Effector memory CD8-positive, alpha-beta T cell (primary cell): ENCODE results near the gene ADGRL3.

Experiments
- ATAC-seq: fragments of 150-1000 bp; cut with Tn5 transposase; replicated peaks from 2 replicates; pipeline ENCODE4 v1.10.0; 2021; ENCODE audit warnings: mild to moderate bottlenecking, moderate library complexity
- DNase-seq, 3 experiments: peaks; one replicate each; pipeline ENCODE4 v3.0.0; 2021
- H3K27ac Mint-ChIP-seq, 2 donors: one replicate each; pipeline ENCODE4 v1.8.0; 2022; ENCODE audit warnings: mild to moderate bottlenecking in 2 of 2, mixed read lengths in 2 of 2, moderate library complexity in 2 of 2
- H3K27me3 Mint-ChIP-seq, 2 donors: one replicate each; pipeline ENCODE4 v1.8.0; 2022; ENCODE audit warnings: mixed read lengths in 2 of 2
- H3K36me3 Mint-ChIP-seq: one replicate; pipeline ENCODE4 v1.8.0; 2022; ENCODE audit warnings: mild to moderate bottlenecking, moderate library complexity, mixed read lengths; ENCODE audit not compliant: insufficient read depth
- H3K4me1 Mint-ChIP-seq, 2 donors: one replicate each; pipeline ENCODE4 v1.8.0; 2022; ENCODE audit warnings: low read depth in 2 of 2, mixed read lengths in 2 of 2
- H3K4me3 Mint-ChIP-seq, 2 donors: one replicate each; pipeline ENCODE4 v1.8.0; 2022; ENCODE audit warnings: mild to moderate bottlenecking in 2 of 2, mixed read lengths in 2 of 2, moderate library complexity in 2 of 2
- H3K9me3 Mint-ChIP-seq, 2 donors: one replicate each; pipeline ENCODE4 v1.8.0; 2022; ENCODE audit warnings: mixed read lengths in 2 of 2

Gene ADGRL3

GRCh38 chr4:61675464-61675863, 475.3 kb downstream of the ADGRL3 start:
- ATAC-seq = no peak
- DNase-seq = no peak
- Mint-ChIP-seq H3K4me3 (no peak overlapping the region), H3K27me3 (no peaks in the 10 kb centered on the region), H3K36me3 (no peaks in the 10 kb centered on the region), H3K27ac (no peak overlapping the region), H3K4me1 (no peaks in the 10 kb centered on the region), H3K9me3 (peaks cover 2 to 6% of the 10 kb centered on the region in 2 donors)

- ATAC-seq = no peak
- Mint-ChIP-seq H3K27ac (no peak overlapping the region), H3K36me3 (no peaks in the 10 kb centered on the region), H3K4me3 (no peak overlapping the region), H3K9me3 (peaks cover 3 to 5% of the 10 kb centered on the region in 2 donors), H3K27me3 (no peaks in the 10 kb centered on the region), H3K4me1 (no peaks in the 10 kb centered on the region)
- DNase-seq = no peak
Measured at GRCh38 chr4:61678297-61678696, 478.2 kb downstream of the ADGRL3 start.

GRCh38 chr4:61693520-61693919, 493.4 kb downstream of the ADGRL3 start:
- ATAC-seq (no peak), DNase-seq (no peak)
- no peaks in the 10 kb centered on the region for H3K4me1 Mint-ChIP-seq
- H3K4me3 Mint-ChIP-seq = no peak overlapping the region
- H3K36me3 Mint-ChIP-seq = peaks cover 5% of the 10 kb centered on the region
- no peak overlapping the region for H3K27ac Mint-ChIP-seq
- H3K9me3 Mint-ChIP-seq = no peaks in the 10 kb centered on the region
- no peaks in the 10 kb centered on the region for H3K27me3 Mint-ChIP-seq

GRCh38 chr4:61714387-61714911, 514.3 kb downstream of the ADGRL3 start:
- H3K4me1 Mint-ChIP-seq = no peaks in the 10 kb centered on the region
- no peak overlapping the region for H3K27ac Mint-ChIP-seq
- no peaks in the 10 kb centered on the region for H3K27me3 Mint-ChIP-seq
- H3K36me3 Mint-ChIP-seq = no peaks in the 10 kb centered on the region
- no peaks in the 10 kb centered on the region for H3K9me3 Mint-ChIP-seq
- no peak for DNase-seq
- H3K4me3 Mint-ChIP-seq = no peak overlapping the region
- ATAC-seq = no peak

- Mint-ChIP-seq H3K27me3 (no peaks in the 10 kb centered on the region), H3K27ac (no peak overlapping the region), H3K9me3 (peaks cover 1 to 9% of the 10 kb centered on the region in 2 donors), H3K36me3 (no peaks in the 10 kb centered on the region), H3K4me3 (no peak overlapping the region), H3K4me1 (no peaks in the 10 kb centered on the region)
- ATAC-seq (no peak), DNase-seq (no peak)
Measured at GRCh38 chr4:61716426-61716825, 516.3 kb downstream of the ADGRL3 start.

- no peak for ATAC-seq
- no peaks in the 10 kb centered on the region for H3K36me3 Mint-ChIP-seq
- no peak overlapping the region for H3K4me3 Mint-ChIP-seq
- no peak for DNase-seq
- no peaks in the 10 kb centered on the region for H3K4me1 Mint-ChIP-seq
- no peak overlapping the region for H3K27ac Mint-ChIP-seq
- peaks cover 1 to 11% of the 10 kb centered on the region in 2 donors for H3K9me3 Mint-ChIP-seq
- no peaks in the 10 kb centered on the region for H3K27me3 Mint-ChIP-seq
Measured at GRCh38 chr4:61723492-61723891, 523.4 kb downstream of the ADGRL3 start.

GRCh38 chr4:61727286-61727685, 527.2 kb downstream of the ADGRL3 start:
- no peaks in the 10 kb centered on the region for H3K9me3 Mint-ChIP-seq
- no peak overlapping the region for H3K4me3 Mint-ChIP-seq
- no peak overlapping the region for H3K27ac Mint-ChIP-seq
- H3K36me3 Mint-ChIP-seq = no peaks in the 10 kb centered on the region
- DNase-seq (no peak), ATAC-seq (no peak)
- no peaks in the 10 kb centered on the region for H3K4me1 Mint-ChIP-seq
- no peaks in the 10 kb centered on the region for H3K27me3 Mint-ChIP-seq

GRCh38 chr4:61734409-61734808, 534.3 kb downstream of the ADGRL3 start:
- Mint-ChIP-seq H3K36me3 (no peaks in the 10 kb centered on the region), H3K4me3 (no peak overlapping the region), H3K4me1 (no peaks in the 10 kb centered on the region), H3K9me3 (peaks cover 0 to 3% of the 10 kb centered on the region in 2 donors), H3K27ac (no peak overlapping the region), H3K27me3 (no peaks in the 10 kb centered on the region)
- ATAC-seq (no peak), DNase-seq (no peak)

GRCh38 chr4:61739887-61740286, 539.8 kb downstream of the ADGRL3 start:
- Mint-ChIP-seq H3K9me3 (peaks cover 2 to 4% of the 10 kb centered on the region in 2 donors), H3K4me3 (no peak overlapping the region), H3K4me1 (no peaks in the 10 kb centered on the region), H3K27me3 (no peaks in the 10 kb centered on the region), H3K36me3 (no peaks in the 10 kb centered on the region), H3K27ac (no peak overlapping the region)
- no peak for ATAC-seq
- no peak for DNase-seq

GRCh38 chr4:61740886-61741285, 540.8 kb downstream of the ADGRL3 start:
- H3K27me3 Mint-ChIP-seq = no peaks in the 10 kb centered on the region
- DNase-seq (no peak), ATAC-seq (no peak)
- no peak overlapping the region for H3K4me3 Mint-ChIP-seq
- no peaks in the 10 kb centered on the region for H3K36me3 Mint-ChIP-seq
- H3K4me1 Mint-ChIP-seq = no peaks in the 10 kb centered on the region
- peaks cover 3 to 6% of the 10 kb centered on the region in 2 donors for H3K9me3 Mint-ChIP-seq
- H3K27ac Mint-ChIP-seq = no peak overlapping the region

- ATAC-seq (no peak), DNase-seq (no peak)
- H3K27ac Mint-ChIP-seq = no peak overlapping the region
- no peaks in the 10 kb centered on the region for H3K36me3 Mint-ChIP-seq
- H3K4me3 Mint-ChIP-seq = no peak overlapping the region
- H3K9me3 Mint-ChIP-seq = peaks cover 3 to 6% of the 10 kb centered on the region in 2 donors
- no peaks in the 10 kb centered on the region for H3K27me3 Mint-ChIP-seq
- no peaks in the 10 kb centered on the region for H3K4me1 Mint-ChIP-seq
Measured at GRCh38 chr4:61741327-61742096, 541.4 kb downstream of the ADGRL3 start.

GRCh38 chr4:61750810-61751209, 550.7 kb downstream of the ADGRL3 start:
- DNase-seq (no peak), ATAC-seq (no peak)
- Mint-ChIP-seq H3K4me1 (no peaks in the 10 kb centered on the region), H3K4me3 (no peak overlapping the region), H3K9me3 (peaks cover 1 to 8% of the 10 kb centered on the region in 2 donors), H3K27me3 (no peaks in the 10 kb centered on the region), H3K36me3 (no peaks in the 10 kb centered on the region), H3K27ac (no peak overlapping the region)

GRCh38 chr4:61752617-61753016, 552.5 kb downstream of the ADGRL3 start:
- Mint-ChIP-seq H3K4me1 (no peaks in the 10 kb centered on the region), H3K36me3 (no peaks in the 10 kb centered on the region), H3K4me3 (no peak overlapping the region), H3K27ac (no peak overlapping the region), H3K27me3 (no peaks in the 10 kb centered on the region), H3K9me3 (peaks cover 2 to 8% of the 10 kb centered on the region in 2 donors)
- no peak for ATAC-seq
- DNase-seq = no peak

- no peaks in the 10 kb centered on the region for H3K27me3 Mint-ChIP-seq
- DNase-seq (no peak), ATAC-seq (no peak)
- H3K4me1 Mint-ChIP-seq = no peaks in the 10 kb centered on the region
- H3K4me3 Mint-ChIP-seq = no peak overlapping the region
- peaks cover 5 to 8% of the 10 kb centered on the region in 2 donors for H3K9me3 Mint-ChIP-seq
- H3K27ac Mint-ChIP-seq = no peak overlapping the region
- no peaks in the 10 kb centered on the region for H3K36me3 Mint-ChIP-seq
Measured at GRCh38 chr4:61753739-61754138, 553.6 kb downstream of the ADGRL3 start.
